GM12892 (cell line): Measurements from ENCODE around the gene HARS1.
"Not testable (repeated sequence)": the region's sequence is repeated elsewhere in the genome, so short reads cannot be mapped to it uniquely, and the experiment has no call there.

ENCODE experiments used
- POLR2A ChIP-seq: IDR thresholded peaks from 2 replicates; pipeline ENCODE4 v1.6.1; 2011; ENCODE audit warnings: low read depth, low read length, control low read depth
- POLR2AphosphoS5 ChIP-seq: IDR thresholded peaks from 2 replicates; pipeline ENCODE4 v1.6.1; 2011; ENCODE audit warnings: low read depth, low read length, control low read depth
- TAF1 ChIP-seq: IDR thresholded peaks from 2 replicates; pipeline ENCODE4 v1.6.1; 2011; ENCODE audit warnings: low read depth, mild to moderate bottlenecking, control low read depth, low read length, borderline replicate concordance

- not testable (repeated sequence) for TF ChIP-seq POLR2AphosphoS5, POLR2A, TAF1
Observed at GRCh38 chr5:140720738-140721137, 29.6 kb upstream of the HARS1 start.
